Astrocyte of the hippocampus (primary cell): ENCODE data around the gene STAT5B.
"Not testable (repeated sequence)": the region's sequence is repeated elsewhere in the genome, so short reads cannot be mapped to it uniquely, and the experiment has no call there.

ENCODE experiments used
- DNase-seq: peaks from one replicate; pipeline ENCODE4 v3.0.0; 2011; ENCODE audit warnings: low read depth, low spot score

Gene STAT5B

GRCh38 chr17:42268236-42268635 is 8.0 kb downstream of the STAT5B start:
- no peak for DNase-seq

DNA sequence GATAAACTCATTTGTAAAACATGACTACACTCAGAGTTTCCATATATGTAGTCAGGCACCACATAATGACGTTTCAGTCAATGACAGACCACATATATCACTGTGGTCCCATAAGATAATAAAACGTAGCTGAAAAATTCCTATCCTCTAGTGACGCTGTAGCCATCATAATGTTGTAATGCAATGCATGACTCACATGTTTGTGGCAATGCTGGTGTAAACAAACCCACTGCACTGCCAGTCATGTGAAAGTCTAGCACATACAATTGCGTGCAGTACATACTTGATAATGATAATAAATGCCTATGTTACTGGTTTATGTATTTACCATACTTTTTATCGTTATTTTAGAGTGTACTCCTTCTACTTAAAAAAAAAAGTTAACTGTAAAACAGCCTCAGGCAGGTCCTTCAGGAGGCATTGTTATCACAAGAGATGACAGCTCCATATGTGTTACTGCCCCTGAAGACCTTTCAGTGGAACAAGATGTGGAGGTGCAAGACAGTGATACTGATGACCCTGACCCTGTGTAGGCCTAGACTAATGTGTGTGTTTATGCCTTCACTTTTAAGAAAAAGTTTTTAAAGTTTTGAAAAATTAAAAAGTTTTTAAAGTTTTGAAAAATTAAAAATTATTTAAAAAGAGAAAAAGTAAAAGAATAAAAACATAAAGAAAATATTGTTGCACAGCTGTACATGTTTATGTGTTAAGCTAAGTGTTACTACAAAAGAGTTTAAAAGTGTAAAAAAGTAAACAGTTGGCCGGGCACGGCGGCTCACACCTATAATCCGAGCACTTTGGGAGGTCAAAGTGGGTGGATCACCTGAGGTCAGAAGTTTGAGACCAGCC is 9.0 kb downstream of the STAT5B start:
- DNase-seq, result peak; percentile 83

GRCh38 chr17:42266462-42266861 is 9.7 kb downstream of the STAT5B start:
- DNase-seq, result no peak

- not testable (repeated sequence) for DNase-seq
Observed at GRCh38 chr17:42264366-42264765, 11.8 kb downstream of the STAT5B start.

GRCh38 chr17:42260318-42260717 is 15.9 kb downstream of the STAT5B start:
- DNase-seq, result no peak

- no peak for DNase-seq
Observed at GRCh38 chr17:42255445-42255844, 20.7 kb downstream of the STAT5B start.

- no peak for DNase-seq
Observed at GRCh38 chr17:42253578-42253977, 22.6 kb downstream of the STAT5B start.

GRCh38 chr17:42252597-42253550 is 23.3 kb downstream of the STAT5B start:
- peak; percentile 36 for DNase-seq

DNA sequence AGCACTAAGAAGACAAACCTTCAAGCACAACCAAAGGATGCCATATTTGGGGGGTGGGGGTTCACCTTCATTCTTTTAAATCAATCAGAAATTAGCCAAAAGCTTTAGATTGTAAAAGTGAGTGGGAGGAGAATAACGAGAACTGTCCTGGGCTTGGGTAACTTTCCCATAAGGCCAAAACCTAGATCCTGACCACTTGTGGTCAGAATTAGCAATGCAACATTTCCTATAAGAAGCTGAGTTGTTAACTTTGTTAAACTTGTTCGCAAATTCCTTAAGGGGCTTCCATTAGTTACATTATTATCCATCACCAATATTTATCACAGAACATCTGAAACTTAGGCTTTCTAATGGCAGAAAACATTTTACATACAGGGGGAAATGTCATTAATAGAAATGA is 25.1 kb downstream of the STAT5B start:
- DNase-seq, result peak; percentile 17

DNA sequence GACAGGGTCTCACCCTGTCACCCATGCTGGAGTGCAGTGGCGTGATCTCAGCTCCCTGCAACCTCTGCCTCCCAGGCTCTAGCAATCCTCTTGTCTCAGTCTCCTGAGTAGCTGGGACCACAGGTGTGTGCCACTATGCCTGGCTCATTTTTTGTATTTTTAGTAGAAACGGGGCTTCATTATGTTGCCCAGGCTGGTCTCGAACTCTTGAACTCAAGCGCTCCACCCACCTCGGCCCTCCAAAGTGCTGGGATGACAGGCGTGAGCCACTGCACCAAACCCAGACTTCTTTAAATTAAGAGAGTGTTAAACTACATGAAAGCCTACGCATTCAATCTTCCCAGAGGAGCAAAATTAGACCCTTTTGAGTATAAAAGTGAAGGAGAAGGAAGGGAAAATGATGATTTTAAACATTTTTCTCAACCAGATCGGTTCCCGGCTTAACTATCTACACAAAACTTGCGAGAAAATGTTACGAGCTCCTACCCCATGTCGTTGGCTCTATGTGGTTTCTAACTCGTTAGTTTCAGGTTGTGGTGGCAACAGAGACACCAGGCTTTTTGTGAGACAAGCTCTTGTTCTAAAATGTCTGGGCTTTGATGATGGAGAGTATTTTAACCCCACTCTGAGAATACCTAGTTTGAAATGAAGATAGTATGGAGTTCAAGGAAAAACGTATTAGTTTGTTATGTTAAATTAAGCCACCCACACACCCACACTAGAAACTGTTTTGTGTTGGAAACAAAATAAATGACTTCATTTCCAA is 26.3 kb downstream of the STAT5B start:
- no peak for DNase-seq

DNA sequence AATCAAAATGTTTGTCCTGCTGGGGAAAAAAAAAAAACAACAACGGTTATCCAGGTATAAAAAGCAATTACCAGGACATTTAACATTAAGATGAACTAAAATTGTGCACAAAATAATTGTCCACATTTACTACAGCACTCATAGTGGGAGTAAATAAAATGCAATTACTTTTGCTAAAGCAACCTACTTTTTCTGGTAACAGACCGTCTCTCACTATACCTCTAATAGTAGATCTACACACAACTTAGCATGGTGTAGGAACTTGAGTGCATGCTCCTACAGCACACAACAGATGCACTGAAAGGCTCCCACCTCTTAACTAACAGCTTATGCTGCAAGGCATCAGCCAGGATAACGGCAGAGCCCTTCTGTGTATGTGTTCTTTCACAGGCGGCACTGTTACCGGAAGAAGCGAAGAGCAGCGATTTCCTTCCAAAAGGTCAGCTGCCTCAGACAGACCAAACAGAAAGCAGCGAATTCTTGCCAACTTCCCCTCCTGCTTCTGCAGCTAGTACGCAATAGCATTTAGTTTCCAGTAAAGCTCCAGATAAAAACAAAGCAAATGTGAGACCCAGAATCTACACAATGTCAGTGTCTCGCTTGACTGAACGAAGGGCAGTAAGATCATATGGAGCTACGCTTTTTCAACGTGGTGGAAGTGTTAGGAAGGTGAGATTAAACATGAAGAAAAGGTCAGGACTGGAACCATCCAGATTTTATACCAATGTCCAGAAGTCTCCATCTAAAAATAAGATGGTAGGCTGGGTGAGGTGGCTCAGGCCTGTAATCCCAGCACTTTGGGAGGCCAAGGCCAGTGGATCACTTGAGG is 27.6 kb downstream of the STAT5B start:
- peak; percentile 81 for DNase-seq

DNA sequence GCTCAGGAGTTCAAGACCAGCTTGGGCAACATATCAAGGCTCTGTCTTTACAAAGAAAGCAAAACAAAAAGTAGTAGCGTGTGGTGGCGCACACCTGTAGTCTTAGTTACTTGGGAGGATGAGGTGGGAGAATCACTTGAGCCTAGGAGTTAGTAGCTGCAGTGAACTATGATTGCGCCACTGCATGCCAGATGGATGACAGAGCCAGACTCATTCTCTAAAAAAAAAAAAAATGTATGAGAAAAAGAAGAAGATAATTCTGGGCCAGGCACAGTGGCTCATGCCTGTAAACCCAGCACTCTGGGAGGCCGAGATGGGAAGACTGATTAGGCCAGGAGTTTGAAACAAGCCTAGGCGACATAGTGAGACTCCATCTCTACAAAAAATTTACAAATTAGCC is 28.5 kb downstream of the STAT5B start:
- DNase-seq, result no peak

GRCh38 chr17:42246515-42246914 is 29.7 kb downstream of the STAT5B start:
- peak; percentile 48 for DNase-seq

- not testable (repeated sequence) for DNase-seq
Observed at GRCh38 chr17:42245183-42245582, 31.0 kb downstream of the STAT5B start.

- DNase-seq, result not testable (repeated sequence)
Observed at GRCh38 chr17:42244116-42244515, 32.1 kb downstream of the STAT5B start.

DNA sequence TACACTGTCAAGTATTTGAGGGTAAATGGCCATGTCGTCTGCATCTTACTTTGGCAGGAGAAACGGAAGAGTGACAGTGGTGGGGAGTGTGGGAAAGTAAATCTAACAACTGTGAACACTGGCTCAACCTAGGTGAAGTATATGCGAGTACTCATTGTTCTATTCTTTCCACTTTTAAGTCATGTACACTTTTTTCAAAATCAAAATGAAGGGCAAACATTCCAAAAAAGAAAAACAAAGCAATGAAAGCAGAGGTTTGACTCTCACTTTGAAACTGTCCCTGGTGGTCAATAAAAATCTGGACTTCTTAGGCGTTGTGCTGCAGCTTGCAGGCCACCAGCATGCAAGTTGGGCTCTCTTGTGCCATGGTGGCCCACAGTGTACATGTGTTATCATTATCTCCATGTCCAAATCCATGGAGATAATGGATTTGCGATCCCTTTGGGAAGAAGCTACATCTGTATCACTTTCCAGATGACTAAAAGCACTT is 32.7 kb downstream of the STAT5B start:
- DNase-seq, result no peak

DNA sequence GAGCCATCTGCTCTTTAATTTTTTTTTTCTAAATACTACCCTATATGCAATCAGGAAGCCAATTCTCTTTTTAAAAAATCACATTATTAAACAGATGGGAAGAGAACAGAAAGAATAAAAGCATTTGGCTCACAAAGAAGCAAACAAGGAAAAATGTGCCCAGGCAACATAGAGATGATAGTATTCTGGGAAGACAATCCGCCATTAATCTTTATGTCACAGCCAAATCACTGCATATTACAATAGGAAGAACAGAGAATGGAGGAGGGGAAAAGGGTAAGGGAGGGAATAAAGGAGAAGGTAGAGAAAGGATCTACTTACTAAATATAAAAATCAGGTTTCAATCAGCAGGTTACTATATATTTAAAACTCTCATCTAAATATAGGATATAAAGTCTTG is 34.3 kb downstream of the STAT5B start:
- DNase-seq, result no peak

DNA sequence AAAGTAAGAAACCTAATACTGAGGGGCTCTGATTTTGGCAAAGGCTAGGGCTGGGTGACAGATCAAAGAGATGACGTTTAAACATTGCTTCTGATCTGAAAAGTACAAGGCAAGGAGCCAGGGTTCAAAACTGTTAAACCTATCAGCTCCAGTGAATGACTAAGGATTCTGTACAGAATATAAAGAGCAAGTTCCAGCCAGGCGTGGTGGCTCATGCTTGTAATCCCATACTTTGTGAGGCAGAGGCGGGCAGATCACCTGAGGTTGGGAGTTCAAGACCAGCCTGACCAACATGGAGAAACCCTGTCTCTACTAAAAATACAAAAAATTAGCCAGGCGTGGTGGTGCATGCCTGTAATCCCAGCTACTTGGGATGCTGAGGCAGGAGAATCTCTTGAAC is 35.3 kb downstream of the STAT5B start:
- DNase-seq, result not testable (repeated sequence)

GRCh38 chr17:42240201-42240600 is 36.0 kb downstream of the STAT5B start:
- no peak for DNase-seq

DNA sequence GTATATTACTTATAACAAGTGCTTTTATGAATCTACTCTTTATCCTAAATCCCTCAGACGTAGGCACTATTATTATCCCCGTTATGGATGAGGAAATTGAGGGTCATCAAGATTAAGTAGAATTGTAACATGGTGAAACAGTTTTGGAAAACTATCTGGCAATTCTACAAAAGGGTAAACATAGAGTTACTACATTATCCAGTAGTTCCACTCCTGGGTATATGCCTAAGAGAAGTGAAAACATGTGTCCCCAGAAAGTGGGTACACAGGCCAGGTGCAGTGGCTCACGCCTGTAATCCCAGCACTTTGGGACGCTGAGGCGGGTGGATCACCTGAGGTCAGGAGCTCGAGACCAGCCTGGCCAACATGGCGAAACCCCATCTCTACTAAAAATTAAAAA is 36.6 kb downstream of the STAT5B start:
- DNase-seq, result not testable (repeated sequence)

DNA sequence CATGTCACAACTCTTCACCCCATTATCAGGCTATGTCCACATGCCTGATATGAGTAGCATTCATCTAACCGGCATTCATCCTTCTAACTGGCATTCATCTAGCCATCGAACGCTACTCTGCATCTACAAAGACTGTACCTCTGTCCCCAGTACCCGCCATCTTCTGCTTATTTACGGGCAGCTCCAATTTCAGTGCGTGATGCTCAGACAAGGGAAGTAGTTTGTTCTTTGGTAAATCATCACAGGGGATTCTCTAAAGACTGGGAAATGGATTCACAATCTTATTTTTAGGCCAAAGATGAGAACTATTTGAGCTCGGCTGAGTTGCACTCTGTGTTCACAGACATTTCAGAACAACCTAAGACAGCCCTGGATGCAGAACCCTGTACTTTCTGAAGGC is 39.4 kb downstream of the STAT5B start:
- DNase-seq, result no peak
